SIG-M5 treated with dmso at 0.1 percent for 504 hours (cell line): ENCODE results near the gene SHISA8.
"Not testable (repeated sequence)": the region's sequence is repeated elsewhere in the genome, so short reads cannot be mapped to it uniquely, and the experiment has no call there.

ENCODE experiments used
- DNase-seq: peaks from one replicate; lab custom pipeline; 2025; ENCODE audit not compliant: unreplicated experiment; lab: John Stamatoyannopoulos, UW

SHISA8 gene

DNA sequence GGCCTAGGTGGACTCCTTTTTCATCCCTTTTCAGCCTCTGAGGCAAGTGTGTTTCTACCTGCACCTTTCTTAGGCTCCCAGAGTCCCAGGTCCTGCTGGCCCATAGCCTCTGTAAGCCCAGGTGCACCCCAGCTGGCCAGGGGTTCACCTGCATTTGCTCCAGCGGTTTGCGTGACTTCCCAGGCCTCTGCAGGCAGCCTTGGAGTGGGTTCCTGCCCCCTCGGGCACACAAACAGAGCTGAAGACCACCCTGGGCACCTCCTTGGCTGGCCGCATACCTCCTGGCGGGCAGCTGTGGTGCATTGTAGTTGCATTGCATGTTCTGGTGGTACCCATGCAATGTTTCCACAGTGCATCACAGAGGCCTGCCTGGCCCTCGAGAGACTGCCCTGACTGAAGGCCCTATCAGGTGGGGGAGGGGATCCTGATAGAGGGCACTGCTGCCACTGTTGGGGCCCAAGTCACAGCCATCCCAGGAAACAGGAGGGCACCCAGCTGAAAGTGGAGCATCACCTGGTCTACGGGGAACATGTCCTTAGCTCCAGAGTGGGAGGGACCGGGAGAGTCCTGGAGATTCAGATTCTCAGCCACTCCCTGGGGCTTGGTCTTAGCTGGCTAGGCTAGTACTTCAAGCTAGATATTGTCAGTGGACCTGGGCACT lies 14.1 kb downstream of the SHISA8 start:
- no peak for DNase-seq

DNA sequence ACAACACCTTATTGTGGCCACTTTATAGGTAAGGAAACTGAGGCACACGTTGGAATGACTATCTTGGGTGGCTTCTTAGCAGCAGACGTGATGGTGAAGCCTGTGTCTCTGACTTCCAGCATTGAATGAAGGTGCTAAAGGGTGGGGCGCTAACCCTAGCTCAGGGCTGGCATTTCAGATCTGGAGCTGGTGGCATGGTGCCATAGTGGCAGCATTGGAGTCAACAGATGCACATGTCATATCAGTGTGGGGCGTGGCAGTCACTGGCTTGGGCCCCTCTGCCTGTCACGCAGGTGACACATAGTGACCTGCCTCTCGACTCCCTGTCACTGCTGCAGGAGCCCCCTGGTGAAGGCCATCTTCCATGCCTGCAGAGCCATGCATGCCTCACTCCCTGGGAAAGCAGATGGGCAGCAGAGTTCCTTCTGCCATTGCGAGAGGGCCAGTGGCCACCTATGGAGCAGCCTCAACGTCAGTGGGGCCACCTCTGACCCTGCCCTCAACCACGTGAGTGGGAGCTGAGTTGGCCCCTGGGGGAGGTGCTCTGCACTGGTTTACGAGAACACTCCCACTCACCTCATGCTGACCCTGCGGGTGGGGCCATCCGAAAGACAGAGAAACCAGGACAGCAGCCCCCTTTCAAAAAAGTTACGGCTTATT lies 14.8 kb downstream of the SHISA8 start:
- no peak for DNase-seq

DNA sequence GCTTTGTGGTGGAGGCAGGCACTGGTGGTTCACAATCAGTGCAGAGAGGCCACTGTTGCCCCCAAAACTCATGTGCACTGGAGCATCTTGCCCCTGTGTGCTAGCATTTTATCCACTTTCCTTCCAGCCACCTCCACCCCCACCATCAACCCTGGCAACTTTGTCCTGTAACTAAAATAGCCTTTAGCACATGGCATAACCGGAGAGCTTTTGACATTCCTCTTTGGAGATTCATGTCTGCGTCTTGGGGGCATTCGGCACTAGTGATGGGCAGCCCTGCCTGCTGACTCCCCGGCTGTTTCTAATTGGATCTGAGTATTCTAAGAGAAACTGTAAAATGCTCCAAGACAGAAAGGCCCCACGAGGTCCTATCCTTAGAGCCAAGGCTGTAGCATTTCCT lies 15.8 kb downstream of the SHISA8 start:
- no peak for DNase-seq

DNA sequence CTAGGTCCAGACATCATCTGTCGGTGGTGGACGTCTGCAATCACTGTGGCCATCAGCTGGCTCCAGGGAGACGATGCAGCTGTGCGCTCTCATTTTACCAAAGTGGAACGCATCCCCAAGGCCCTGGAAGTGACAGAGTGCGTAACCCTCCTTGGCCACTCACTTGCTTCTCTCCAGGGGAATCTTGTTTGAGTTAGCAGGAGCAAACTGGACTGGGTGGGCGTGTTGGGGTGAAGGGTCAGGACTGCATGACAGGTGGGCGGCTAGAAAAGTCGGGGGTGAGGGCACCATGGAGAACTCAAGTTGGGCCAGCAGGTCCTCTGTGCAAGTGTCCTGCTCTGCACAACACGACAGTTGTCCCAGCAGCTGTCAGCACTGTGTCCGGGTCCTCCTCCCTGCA lies 16.2 kb downstream of the SHISA8 start:
- no peak for DNase-seq

DNA sequence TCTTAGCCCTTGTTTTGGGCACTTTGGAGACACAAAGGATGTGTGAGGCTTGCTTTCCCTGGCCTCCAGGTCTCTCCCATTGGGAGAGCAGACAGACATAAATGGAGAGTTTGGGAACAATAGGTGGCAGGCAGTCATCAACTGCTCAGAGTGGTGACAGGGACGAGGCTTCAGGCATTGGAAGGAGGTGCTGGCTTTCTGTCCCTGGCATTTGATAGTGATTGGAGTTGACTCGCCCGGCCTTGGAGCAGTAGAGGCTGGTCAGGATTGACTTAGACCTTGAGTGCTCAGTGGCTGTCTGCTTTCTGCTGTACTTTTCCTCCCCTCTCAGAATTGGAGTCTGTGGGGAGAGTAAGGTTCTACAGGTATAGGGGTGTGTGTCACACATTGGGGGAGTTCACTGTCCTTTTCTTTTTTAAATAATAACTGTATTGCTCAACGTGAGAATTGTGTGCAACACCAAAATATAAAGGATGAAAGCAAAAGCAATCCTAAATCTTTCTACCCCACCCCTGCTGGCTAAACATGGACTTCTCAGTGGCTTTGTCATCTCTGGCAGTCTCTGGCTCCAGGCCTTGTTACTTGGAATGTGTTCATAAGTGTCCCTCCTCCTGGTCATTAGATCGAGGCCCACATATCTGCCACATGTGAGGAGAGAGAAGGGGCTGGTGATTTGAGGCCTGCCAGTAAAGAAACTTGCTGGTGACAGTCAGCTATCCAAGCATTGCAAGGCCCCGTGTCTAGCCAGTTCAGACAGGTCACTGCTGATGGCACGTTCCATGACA lies 21.1 kb downstream of the SHISA8 start:
- DNase-seq = no peak

DNA sequence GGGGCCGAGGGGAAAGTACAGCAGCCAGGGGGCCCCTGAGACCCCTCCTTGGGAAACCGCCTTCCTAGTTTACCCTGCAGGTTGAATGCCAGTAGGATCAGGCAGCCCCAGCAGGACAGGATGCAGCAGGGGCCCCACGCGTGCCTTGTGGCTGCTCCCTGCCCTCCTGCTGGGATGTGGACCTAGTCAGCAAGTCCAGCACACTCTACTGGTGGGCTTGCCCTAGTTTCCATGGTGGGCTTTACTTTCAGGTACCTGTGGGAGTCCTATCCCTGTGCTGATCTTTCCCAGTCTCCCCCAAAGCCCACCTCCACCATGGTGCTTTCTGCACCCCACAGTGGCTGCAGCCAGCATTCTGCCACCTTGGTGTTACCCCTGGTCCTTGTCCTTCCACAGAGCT lies 22.2 kb downstream of the SHISA8 start:
- no peak for DNase-seq

DNA sequence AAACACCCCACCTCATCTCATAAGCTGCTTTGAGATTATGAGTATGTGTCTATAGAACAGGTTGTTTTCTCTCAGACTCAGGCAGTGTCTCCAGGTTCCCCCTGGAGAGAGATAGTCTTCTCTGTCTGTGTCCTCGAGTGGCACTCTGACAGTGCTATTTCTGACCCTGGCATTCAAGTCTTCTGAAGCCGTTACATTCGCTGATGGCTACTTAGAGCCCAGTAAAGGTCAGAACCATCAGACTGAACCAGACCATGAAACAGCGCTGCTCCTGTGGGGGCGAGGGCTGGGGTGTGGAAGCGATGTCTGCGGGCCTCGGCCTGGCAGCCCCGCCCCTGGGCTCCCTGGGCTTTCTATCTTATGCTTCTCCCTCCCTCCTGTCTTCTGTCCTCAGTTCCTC lies 23.5 kb downstream of the SHISA8 start:
- no peak for DNase-seq

DNA sequence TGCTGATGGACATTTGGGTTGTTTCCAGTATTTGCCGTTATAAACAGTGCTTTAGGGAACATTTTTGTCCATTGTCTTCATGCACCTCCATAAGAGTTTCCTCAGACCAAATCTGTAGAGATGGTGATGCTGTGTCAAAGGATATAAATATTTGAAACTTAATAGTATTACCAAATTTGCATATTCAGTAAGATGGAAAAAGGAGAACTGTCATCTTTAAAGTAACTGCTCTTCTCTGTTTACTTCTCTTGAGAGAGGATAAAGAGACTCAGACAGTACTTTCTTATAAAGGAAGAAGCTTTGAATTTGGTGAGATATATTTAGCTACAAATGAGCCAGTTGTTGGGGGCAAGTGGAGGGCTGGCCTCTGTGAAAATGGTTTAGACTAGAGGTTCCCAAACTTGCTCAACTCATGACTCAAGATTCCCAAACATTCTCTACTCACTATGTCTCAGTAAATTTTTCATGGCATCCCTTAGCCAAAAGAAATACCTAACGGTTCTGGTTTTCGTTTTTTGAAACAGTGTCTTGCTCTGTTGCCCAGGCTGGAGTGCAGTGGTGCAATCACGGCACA lies 26.2 kb downstream of the SHISA8 start:
- DNase-seq = no peak

DNA sequence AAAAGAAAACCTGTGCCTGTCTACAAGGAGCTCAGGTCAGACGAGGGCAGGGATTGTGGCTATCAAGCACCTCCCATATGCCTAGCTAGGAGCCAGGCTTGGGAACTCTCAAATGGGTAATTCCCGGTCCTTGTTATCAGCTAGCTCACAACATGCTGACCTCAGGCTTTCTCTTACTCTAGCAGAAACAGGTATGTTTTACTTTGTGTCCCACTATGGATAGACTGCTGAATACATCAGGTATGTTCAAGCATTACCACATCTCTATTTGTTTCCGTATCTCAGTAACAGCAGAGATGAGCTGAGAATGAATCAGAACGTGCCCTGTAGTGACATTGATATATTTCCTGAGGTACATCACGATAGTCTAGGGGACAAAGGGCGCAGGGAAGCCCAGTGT lies 29.4 kb downstream of the SHISA8 start:
- DNase-seq = no peak

DNA sequence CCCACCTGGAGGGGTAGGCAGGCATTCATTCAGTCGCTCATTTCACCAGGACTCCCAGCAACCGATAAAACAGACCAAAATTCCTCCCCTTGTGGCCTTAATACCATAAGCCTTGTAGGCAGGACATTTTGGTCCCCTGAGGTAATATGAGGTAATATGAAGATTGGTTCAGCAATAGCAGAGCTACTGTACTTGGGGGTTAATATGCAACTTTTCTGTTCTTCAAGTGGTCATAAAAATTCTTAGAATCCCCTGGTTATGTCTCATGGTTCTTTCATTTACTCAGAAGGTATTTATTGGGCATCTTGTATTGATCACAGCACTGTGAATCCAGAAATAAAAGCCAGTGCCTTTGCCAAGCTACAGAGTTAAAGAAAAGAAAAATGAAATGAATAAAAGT lies 29.8 kb downstream of the SHISA8 start:
- DNase-seq = no peak

DNA sequence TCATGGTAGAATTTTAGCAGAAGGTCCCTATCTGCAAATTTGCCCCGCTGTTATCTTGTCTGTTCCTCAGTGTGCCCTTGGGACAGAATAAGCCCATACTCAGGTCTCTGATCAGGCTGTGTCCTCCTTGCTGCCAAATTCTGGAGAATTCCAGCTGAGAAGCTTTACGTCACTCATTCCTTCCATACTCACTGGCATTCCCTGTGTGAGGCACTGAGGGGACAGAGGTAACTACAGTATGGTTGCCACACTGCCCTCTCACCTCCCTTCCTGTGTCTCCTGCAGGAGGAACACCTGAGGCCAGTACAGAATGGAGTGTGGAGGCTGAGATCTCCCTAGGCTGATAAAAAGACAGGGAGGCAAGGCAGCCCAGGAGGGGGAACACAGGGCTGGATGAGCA lies 31.5 kb downstream of the SHISA8 start:
- no peak for DNase-seq

DNA sequence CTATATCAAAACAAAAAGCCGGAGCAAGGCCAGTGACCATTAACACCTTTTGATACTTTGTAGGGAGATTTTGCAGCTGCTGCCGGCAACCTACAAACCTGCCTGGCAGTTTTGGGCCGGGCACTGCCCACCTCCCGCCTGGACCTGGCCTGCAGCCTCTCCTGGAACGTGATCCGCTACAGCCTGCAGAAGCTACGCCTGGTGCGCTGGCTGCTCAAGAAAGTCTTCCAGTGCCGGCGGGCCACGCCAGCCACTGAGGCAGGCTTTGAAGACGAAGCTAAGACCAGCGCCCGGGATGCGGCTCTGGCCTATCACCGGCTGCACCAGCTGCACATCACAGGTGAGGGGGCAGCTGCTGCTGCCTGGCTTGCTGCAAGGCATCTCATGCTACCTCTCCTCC lies 34.2 kb downstream of the SHISA8 start:
- no peak for DNase-seq

DNA sequence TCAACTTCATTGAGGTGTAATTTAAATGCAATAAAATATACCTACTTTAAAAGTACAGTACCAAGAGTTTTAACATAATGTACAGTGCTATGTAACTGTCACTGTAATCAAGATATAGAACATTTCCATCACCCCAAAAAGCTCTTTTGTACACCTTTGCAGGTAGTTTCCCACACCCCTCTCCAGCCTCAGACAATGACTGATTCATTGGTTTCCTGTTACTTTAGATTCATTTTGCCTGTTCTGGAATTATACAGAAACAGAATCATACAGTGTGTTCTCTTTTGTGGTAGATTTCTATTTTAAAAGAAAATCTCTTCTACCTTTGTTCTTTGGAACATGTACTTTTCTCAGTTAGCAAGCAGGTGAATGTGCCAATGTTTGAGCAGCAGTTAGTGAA lies 38.2 kb downstream of the SHISA8 start:
- DNase-seq = no peak

DNA sequence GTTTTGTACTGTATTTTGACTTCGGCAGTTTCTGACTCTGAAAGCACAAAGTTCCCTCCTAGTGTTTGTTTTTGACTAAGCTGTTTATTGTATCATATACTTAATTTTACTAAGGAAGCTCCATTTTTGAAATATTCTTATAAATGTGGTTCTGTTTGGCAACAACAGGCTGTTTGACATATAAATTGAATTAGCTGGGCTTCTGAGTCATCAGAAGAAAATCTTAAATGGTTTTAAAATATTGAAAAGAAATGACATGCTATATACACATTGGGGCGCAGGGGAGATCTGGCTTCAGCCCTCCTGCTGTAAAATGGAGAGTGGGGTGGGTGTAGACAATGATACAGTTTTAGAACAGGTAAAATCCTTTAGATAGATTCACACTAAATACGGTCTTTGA lies 38.6 kb downstream of the SHISA8 start:
- no peak for DNase-seq

DNA sequence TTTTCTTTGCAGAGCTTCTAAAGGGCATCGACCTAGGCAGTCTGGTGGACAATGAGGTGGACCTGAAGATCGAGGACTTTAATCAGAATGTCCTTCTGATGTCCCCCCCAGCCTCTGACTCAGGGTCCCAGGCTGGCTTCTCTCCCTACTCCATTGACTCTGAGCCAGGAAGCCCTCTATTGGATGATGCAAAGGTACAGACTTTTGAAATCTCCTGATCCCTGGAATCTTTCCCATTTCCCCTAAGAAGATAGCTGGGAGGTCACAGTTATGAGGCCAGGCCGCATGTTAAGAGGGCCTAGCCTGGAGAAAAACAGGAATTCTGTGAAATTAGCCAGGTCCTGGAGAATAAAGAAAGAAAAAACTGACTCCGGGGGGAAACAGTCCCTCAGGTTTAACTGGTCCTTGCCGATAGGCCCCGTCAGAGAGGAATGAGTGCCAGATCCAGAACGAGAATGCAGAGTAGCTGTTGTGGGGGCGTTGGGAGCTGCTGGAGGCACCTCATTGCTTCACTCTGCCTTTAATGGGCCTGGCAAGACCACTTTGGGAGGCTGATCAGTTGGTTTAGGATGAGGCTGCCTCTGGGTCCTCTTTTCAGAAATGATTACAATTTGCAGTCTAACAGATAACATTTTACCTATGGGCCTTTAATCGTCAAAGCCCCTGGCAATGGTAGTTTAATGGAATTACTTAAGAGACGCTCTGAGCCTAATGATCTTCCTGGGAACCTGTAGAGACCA lies 39.2 kb downstream of the SHISA8 start:
- DNase-seq = no peak

DNA sequence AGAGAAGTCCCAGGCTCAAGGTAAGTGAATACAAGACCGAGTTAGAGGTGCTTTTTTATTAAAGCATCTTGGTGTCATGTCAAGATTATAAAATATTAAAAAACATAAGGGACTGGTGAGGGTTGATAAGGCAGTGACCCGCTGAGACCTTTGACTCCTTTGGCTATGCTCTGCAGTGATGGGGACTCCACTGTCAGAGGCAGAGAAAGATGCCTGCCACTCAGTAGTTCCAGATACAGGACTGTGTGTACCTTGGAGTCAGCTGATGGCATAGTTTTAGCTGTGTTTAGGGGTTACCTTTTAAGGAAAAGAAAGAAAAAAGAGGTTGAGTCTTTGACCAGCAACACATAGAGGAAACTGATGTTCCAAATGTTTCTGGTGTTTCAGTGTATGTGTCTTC lies 40.8 kb downstream of the SHISA8 start:
- no peak for DNase-seq

DNA sequence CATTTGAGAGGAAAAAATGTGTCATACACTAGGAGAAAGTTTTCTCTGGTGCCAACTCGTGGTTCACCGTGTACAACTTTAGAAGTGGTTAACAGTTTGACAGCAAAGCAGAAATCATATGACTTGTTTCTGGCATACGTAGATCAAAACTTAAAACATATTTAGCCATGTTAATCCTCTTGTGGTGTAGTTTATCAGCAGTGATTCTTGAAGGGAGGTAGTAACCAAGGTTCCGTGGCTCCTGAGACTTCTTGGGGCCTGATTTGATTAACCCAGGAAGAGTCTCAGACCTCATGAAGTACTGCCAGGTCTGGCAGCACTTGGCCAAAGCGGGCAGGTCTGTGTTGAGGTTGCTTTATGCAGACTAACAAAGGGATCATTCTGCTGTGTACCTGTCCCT lies 41.5 kb downstream of the SHISA8 start:
- no peak for DNase-seq

DNA sequence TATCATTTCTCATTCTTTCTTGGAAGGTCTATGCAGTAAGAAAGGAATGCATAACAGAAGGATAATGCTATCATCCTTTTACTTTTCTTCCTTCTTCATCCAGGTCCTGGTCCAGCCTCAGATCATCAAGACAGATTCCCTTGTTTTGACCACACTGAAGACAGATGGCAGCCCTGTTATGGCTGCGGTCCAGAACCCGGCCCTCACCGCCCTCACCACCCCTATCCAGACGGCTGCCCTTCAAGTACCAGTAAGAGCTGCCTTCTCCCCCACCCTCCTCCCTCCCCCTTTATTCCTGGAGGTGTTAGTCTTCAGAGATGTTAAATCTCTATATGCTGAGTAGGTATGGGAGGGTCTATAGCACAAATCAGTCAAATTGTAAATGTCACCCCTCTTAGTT lies 44.1 kb downstream of the SHISA8 start:
- no peak for DNase-seq

DNA sequence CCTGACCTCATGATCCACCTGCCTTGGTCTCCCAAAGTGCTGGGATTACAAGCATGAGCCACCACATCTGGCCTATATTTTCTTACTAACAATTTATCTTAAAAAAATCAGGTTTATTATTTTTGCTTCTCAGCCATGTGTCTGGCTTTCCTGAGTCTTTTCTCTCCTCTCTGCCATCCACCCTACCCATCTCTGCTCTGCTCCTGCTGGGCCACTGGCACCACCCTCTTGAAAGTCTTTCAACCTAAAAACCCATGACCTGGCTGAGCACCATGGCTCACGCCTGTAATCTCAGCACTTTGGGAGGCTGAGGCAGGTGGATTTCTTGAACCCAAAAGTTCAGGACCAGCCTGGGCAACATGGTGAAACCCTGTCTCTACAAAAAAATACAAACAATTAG lies 44.8 kb downstream of the SHISA8 start:
- not testable (repeated sequence) for DNase-seq

DNA sequence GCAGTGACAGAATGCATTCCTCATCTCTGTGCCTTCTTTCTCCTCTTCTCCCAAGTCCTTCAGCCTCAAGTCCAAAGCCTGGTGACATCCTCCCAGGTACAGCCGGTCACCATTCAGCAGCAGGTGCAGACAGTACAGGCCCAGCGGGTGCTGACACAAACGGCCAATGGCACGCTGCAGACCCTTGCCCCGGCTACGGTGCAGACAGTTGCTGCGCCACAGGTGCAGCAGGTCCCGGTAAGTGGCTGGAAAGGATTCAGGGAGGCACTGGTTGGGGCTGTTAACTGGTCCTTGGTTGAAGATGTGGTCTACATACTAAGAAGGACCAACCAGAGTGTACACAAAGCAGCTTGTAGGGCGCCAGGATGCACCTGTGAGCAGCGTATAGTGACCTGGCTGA lies 46.3 kb downstream of the SHISA8 start:
- DNase-seq = no peak

DNA sequence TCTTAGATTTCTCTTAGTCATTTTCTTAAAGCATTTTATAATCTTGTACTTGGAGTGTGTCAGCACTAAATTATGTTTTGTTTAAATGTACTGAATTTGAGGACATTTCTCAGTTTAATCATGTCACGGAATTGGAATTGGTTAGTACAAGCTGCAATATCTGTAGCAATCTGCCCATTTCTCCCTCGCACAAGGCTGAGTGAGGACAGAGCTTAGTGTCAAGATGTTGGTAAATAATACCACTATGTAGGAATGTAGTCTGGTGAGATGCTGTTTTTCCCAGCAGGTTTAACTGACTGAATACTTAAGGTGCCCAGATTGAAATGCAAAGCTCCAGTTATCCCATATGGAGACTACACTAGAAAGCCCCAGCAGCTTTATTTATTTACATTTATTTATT lies 51.4 kb downstream of the SHISA8 start:
- no peak for DNase-seq
